ENCODE measurements around the gene PARP9.

GRCh38 chr3:122562923-122563716 lies 980 bp downstream of the PARP9 start:
- TF ChIP-seq CTCF (conservative IDR thresholded peaks at IDR 0.05; ENCODE audit: low read depth, low read length) = no peak
- no peak for TF ChIP-seq FOS (IDR thresholded peaks at IDR 0.05; ENCODE audit: low read depth, low read length)
- no peak for TF ChIP-seq MAFK (IDR thresholded peaks at IDR 0.05; ENCODE audit: low read depth, low read length)
- TF ChIP-seq RAD21 (IDR thresholded peaks at IDR 0.05; ENCODE audit: low read length) = no peak
- TF ChIP-seq POLR2A (IDR thresholded peaks at IDR 0.05; ENCODE audit: low read depth, low read length) = no peak
- no peak for TF ChIP-seq USF2 (IDR thresholded peaks at IDR 0.05; ENCODE audit: low read depth, low read length)
- TF ChIP-seq SMC3 (IDR thresholded peaks at IDR 0.05; ENCODE audit: low read depth, low read length) = no peak
- no peak for TF ChIP-seq ELK1 (IDR thresholded peaks at IDR 0.05; ENCODE audit: borderline replicate concordance, low read depth, low read length)
- no peak for TF ChIP-seq CEBPB (IDR thresholded peaks at IDR 0.05; ENCODE audit: low read depth, low read length)
- TF ChIP-seq BHLHE40 (IDR thresholded peaks at IDR 0.05; ENCODE audit: low read depth, low read length) = no peak
- TF ChIP-seq CHD1 (IDR thresholded peaks at IDR 0.05; ENCODE audit: low read depth, low read length) = no peak

All from IMR-90 (cell line).